Transverse colon (tissue), 4 donors: Measurements from ENCODE around the gene DLGAP1.

Source experiments
- CTCF ChIP-seq, 5 experiments: fragments of 200-600 bp in 3 of 5; fragments of 450-650 bp in 2 of 5; sonication (generic) in 3 of 5; IDR thresholded peaks; 1 replicate in 2 of 5; 2 replicates in 3 of 5; pipeline ENCODE4 v1.5.1; 2016 to 2017; ENCODE audit warnings: antibody characterized with exemption in 5 of 5, inconsistent platforms in 3 of 5, mild to moderate bottlenecking in 2 of 5, moderate library complexity in 1 of 5
- POLR2AphosphoS5 ChIP-seq, 3 donors: sonication (generic); formaldehyde crosslinking; IDR thresholded peaks; one replicate each; pipeline ENCODE4 v1.6.1; 2016; ENCODE audit warnings: antibody characterized with exemption in 3 of 3

GRCh38 chr18:3461704-3462103, 993.4 kb downstream of the DLGAP1 start:
- no peak for TF ChIP-seq CTCF (IDR thresholded peaks at IDR 0.05)
- TF ChIP-seq POLR2AphosphoS5 (IDR thresholded peaks at IDR 0.05): no peak
